Hepatocyte (in vitro differentiated cells): ENCODE measurements around the gene NUB1. TPM values are rescaled to one million over a fixed set of nuclear protein-coding genes. Genes with fewer than 3 reads are reported as not detected.

Experiments
- DNase-seq: peaks from one replicate; pipeline ENCODE4 v3.0.0-alpha.2; 2016; ENCODE audit warnings: low spot score
- H2AFZ ChIP-seq: fragments of 200-600 bp; sonication (generic); 2 replicates; pipeline ENCODE4 v1.6.0; 2016; ENCODE audit warnings: antibody characterized with exemption, mild to moderate bottlenecking
- H3K27ac ChIP-seq: fragments of 200-600 bp; sonication (generic); 2 replicates; pipeline ENCODE4 v1.5.1; 2016; ENCODE audit warnings: mild to moderate bottlenecking
- H3K27me3 ChIP-seq: fragments of 200-600 bp; sonication (generic); 2 replicates; pipeline ENCODE4 v1.6.1; 2016
- H3K36me3 ChIP-seq: fragments of 200-600 bp; sonication (generic); replicated peaks from 2 replicates; pipeline ENCODE4 v1.5.1; 2016; ENCODE audit warnings: low read depth; ENCODE audit not compliant: insufficient read depth
- H3K4me1 ChIP-seq: fragments of 200-600 bp; sonication (generic); 2 replicates; pipeline ENCODE4 v1.5.1; 2016; ENCODE audit warnings: mild to moderate bottlenecking, moderate library complexity; ENCODE audit not compliant: insufficient read depth
- H3K4me2 ChIP-seq: fragments of 200-600 bp; sonication (generic); 2 replicates; pipeline ENCODE4 v1.6.0; 2016
- H3K4me3 ChIP-seq: fragments of 200-600 bp; sonication (generic); 2 replicates; pipeline ENCODE4 v1.5.1; 2016; ENCODE audit warnings: mild to moderate bottlenecking
- H3K79me2 ChIP-seq: fragments of 200-600 bp; sonication (generic); 2 replicates; pipeline ENCODE4 v1.6.0; 2017; ENCODE audit warnings: mild to moderate bottlenecking
- H3K9me2 ChIP-seq: fragments of 200-600 bp; sonication (generic); replicated peaks from 2 replicates; pipeline ENCODE4 v1.6.0; 2017; ENCODE audit warnings: mild to moderate bottlenecking; ENCODE audit not compliant: insufficient read depth
- H3K9me3 ChIP-seq: fragments of 200-600 bp; sonication (generic); 2 replicates; pipeline ENCODE4 v1.5.1; 2016; ENCODE audit warnings: low read depth, mild to moderate bottlenecking
- H4K20me1 ChIP-seq: fragments of 200-600 bp; sonication (generic); 2 replicates; pipeline ENCODE4 v1.6.0; 2016; ENCODE audit warnings: mild to moderate bottlenecking; ENCODE audit not compliant: insufficient read depth, poor library complexity, severe bottlenecking
- CTCF ChIP-seq: fragments of 200-600 bp; sonication (generic); IDR thresholded peaks from 2 replicates; pipeline ENCODE4 v1.5.1; 2016; ENCODE audit warnings: antibody characterized with exemption, mild to moderate bottlenecking; ENCODE audit not compliant: poor library complexity
- EZH2 ChIP-seq: fragments of 200-600 bp; sonication (generic); IDR thresholded peaks from 2 replicates; pipeline ENCODE4 v1.6.1; 2016; ENCODE audit warnings: antibody characterized with exemption, mild to moderate bottlenecking, borderline replicate concordance
- EZH2phosphoT487 ChIP-seq: fragments of 200-600 bp; sonication (generic); IDR thresholded peaks from one replicate; pipeline ENCODE4 v1.6.1; 2018; ENCODE audit warnings: antibody characterized with exemption, mild to moderate bottlenecking, low read depth, moderate library complexity; ENCODE audit not compliant: unreplicated experiment, severe bottlenecking
- WGBS: methylation state at CpG from one replicate; pipeline ENCODE4 v1.1.6; 2016; ENCODE audit warnings: low lambda C conversion rate; ENCODE audit errors: missing lambda C conversion rate; 5-methylcytosine and 5-hydroxymethylcytosine counted together
- polyA plus RNA-seq: library from polyadenylated mRNA; unstranded; fragments of >200 nt; fragmentation: Nextera tagmentation; extraction: Ambion mirVana; gene quantifications from 2 replicates; pipeline ENCODE4 v1.2.1, GENCODE V29; 2016
- total RNA-seq: library from RNA; depleted of rRNA; stranded (reverse); fragments of >200 nt; gene quantifications from 2 replicates; pipeline ENCODE4 v1.2.3, GENCODE V29; 2014

The NUB1 gene
- total and polyA plus RNA-seq, 2 experiments from 2014 or later, result 28.4 to 38.6 TPM

- DNase-seq, result no peak
- no peak overlapping the region for H3K4me3 ChIP-seq
- H3K4me1 ChIP-seq, result peaks cover 10% of the 10 kb centered on the region
- no peaks in the 10 kb centered on the region for H4K20me1 ChIP-seq
- no peaks in the 10 kb centered on the region for H3K79me2 ChIP-seq
- no peaks in the 10 kb centered on the region for H3K36me3 ChIP-seq
- H3K27ac ChIP-seq, result no peak overlapping the region
- no peaks in the 10 kb centered on the region for H3K9me3 ChIP-seq
- no peak overlapping the region for H2AFZ ChIP-seq
- TF ChIP-seq EZH2 (no peak), CTCF (no peak), EZH2phosphoT487 (no peak)
- H3K27me3 ChIP-seq, result peaks cover 31% of the 10 kb centered on the region
- no peaks in the 10 kb centered on the region for H3K9me2 ChIP-seq
- 88% methylated on average over 24 of the region's 25 CpGs for WGBS
- H3K4me2 ChIP-seq, result no peak overlapping the region
Observed at GRCh38 chr7:151379534-151380198, 38.1 kb downstream of the NUB1 start.

GRCh38 chr7:151380199-151381097 lies 38.8 kb downstream of the NUB1 start:
- Histone ChIP-seq H4K20me1 (no peaks in the 10 kb centered on the region), H3K4me2 (no peak overlapping the region), H3K36me3 (no peaks in the 10 kb centered on the region), H3K9me2 (no peaks in the 10 kb centered on the region), H3K9me3 (no peaks in the 10 kb centered on the region), H3K27ac (no peak overlapping the region), H3K27me3 (peaks cover 31% of the 10 kb centered on the region), H3K79me2 (no peaks in the 10 kb centered on the region), H2AFZ (no peak overlapping the region), H3K4me3 (no peak overlapping the region), H3K4me1 (peaks cover 10% of the 10 kb centered on the region)
- WGBS, result 94% methylated on average over 29 of the region's 32 CpGs
- no peak for DNase-seq
- no peak for TF ChIP-seq CTCF
- TF ChIP-seq EZH2, result no peak
- no peak for TF ChIP-seq EZH2phosphoT487

DNA sequence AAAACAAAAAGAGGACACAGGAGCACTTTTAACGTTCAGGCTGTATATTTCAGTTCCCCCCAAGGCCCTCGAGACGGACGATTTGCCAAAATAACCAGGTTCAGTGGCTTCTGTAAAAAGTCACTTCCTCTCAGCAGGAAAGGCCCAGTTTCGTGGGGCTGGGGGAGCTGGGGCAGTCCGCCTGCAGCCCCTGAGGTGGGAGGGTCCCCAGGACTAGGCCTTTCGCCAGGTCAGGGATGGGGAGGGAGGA lies 39.4 kb downstream of the NUB1 start:
- peak overlapping the region; percentile 73 for H3K4me2 ChIP-seq
- no peaks in the 10 kb centered on the region for H3K9me2 ChIP-seq
- no peak overlapping the region for H3K27ac ChIP-seq
- H3K36me3 ChIP-seq, result no peaks in the 10 kb centered on the region
- WGBS, result 59% methylated on average over 7 of the region's 7 CpGs
- H2AFZ ChIP-seq, result no peak overlapping the region
- H3K4me1 ChIP-seq, result peaks cover 10% of the 10 kb centered on the region
- no peaks in the 10 kb centered on the region for H3K9me3 ChIP-seq
- no peaks in the 10 kb centered on the region for H4K20me1 ChIP-seq
- H3K4me3 ChIP-seq, result no peak overlapping the region
- TF ChIP-seq CTCF, result no peak
- TF ChIP-seq EZH2phosphoT487, result no peak
- TF ChIP-seq EZH2, result no peak
- H3K79me2 ChIP-seq, result no peaks in the 10 kb centered on the region
- no peak for DNase-seq
- H3K27me3 ChIP-seq, result peaks cover 31% of the 10 kb centered on the region
